CD4-positive, alpha-beta T cell treated with Interleukin-1 beta for 1 hour (primary cell): ENCODE data around the gene IL17RE.
"Not testable (repeated sequence)": the region's sequence is repeated elsewhere in the genome, so short reads cannot be mapped to it uniquely, and the experiment has no call there.

Source experiments
- DNase-seq, 2 donors: peaks; one replicate each; pipeline ENCODE4 v3.0.0-alpha.2; 2020 to 2022

Gene IL17RE

GRCh38 chr3:9937486-9938238 lies 35.0 kb downstream of the IL17RE start:
- no peak for DNase-seq

- DNase-seq: no peak
These were observed 36.3 kb downstream of the IL17RE start for GRCh38 chr3:9938966-9939365.

DNA sequence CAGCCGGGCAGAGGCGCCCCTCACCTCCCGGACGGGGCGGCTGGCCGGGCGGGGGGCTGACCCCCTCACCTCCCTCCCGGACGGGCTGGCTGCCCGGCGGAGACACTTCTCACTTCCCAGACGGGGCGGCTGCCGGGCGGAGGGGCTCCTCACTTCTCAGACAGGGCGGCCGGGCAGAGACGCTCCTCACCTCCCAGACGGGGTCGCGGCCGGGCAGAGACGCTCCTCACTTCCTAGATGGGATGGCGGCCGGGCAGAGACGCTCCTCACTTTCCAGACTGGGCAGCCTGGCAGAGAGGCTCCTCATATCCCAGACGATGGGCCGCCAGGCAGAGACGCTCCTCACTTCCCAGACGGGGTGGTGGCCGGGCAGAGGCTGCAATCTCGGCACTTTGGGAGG lies 37.3 kb downstream of the IL17RE start:
- not testable (repeated sequence) for DNase-seq

DNA sequence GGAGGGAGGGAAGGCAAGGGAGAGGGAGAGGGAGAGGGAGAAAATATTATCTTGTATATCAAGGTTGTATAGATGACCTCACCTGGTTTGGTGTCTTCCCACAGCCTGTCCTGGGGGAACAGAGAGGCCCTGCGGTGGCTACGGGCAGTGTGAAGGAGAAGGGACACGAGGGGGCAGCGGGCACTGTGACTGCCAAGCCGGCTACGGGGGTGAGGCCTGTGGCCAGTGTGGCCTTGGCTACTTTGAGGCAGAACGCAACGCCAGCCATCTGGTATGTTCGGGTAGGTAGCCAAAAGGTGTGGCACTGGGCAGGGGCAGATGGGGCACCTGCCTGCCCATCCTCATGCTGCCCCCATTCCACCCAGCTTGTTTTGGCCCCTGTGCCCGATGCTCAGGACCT lies 38.1 kb downstream of the IL17RE start:
- DNase-seq: no peak

GRCh38 chr3:9942164-9942563 lies 39.5 kb downstream of the IL17RE start:
- DNase-seq: no peak

DNA sequence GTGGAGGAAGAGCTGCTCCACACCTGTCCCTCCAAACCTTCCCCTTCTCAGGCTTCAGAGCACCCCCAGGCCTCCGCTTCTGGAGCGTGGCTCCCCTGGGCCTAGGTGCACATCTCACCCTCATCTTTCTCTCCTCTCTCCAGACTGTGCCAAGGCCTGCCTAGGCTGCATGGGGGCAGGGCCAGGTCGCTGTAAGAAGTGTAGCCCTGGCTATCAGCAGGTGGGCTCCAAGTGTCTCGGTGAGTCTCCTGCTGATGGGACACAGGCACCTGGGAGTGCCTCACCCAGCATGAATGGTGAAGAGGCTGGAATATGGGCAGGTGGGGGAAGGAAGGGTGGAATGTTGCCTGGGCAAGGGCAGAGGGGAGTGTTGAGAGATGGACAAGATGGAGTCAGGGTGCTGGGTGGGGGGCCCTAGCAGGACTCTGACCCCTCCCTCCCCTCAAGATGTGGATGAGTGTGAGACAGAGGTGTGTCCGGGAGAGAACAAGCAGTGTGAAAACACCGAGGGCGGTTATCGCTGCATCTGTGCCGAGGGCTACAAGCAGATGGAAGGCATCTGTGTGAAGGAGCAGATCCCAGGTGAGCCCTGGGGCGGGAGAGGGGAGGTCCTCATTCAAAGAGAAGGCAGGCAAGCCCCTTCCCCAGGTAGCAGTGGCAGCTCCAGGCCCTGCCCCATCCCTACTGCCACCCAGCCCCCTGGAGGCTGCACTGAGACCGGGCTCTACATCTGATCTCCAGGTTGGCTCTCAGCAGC lies 40.5 kb downstream of the IL17RE start:
- DNase-seq: no peak

DNA sequence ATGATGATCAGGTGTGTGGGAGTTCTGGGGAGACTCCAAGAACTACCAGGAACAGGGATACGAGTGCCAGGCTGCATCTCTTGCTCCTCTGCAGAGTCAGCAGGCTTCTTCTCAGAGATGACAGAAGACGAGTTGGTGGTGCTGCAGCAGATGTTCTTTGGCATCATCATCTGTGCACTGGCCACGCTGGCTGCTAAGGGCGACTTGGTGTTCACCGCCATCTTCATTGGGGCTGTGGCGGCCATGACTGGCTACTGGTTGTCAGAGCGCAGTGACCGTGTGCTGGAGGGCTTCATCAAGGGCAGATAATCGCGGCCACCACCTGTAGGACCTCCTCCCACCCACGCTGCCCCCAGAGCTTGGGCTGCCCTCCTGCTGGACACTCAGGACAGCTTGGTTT lies 41.6 kb downstream of the IL17RE start:
- DNase-seq: no peak

- no peak for DNase-seq
These were observed 42.7 kb downstream of the IL17RE start for GRCh38 chr3:9945358-9945757.

DNA sequence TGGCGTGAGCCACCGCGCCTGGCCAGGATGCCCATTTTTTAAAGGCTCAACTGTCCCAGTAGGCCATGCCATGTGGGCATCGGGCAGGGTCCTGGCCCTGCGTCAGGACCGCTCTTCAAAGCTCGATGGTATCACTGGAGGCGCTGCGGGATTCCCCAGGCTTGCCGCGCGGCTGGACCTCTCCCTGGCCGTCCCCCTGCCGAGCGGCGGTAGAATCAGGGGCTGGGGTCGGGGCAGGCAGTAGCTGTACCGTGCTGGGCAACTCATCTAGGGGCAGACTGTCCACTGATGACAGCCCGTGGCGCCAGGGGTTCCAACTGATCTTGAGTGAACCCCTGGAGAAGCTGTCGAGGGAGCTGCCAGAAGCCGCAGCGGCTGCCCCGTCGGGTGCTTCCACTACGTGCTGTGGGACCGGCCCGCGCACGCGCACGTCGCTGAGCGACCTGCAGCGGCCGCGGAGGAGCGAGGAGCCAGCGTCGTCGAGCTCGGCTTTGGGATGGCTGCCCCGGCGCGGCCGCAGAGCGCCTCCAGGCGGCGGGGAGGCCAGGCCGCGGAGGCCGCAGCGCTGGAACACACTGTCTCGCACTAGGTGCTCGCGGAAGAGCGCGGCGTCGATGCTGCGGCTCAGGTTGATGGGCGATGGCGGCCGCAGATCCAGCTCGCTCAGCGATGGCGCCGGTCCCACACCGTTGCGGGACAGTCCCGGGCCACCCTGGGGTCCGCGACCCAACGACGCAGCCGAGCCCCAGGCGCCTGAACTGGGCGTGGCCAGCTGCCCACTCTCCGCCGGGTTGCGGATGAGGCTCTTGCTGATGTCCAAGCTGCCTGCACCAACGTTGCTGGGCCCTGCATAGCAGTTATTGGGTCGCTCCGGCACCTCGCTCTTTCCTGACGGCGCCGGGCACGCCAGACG lies 43.7 kb downstream of the IL17RE start:
- DNase-seq: peak; percentile 86 to 91

DNA sequence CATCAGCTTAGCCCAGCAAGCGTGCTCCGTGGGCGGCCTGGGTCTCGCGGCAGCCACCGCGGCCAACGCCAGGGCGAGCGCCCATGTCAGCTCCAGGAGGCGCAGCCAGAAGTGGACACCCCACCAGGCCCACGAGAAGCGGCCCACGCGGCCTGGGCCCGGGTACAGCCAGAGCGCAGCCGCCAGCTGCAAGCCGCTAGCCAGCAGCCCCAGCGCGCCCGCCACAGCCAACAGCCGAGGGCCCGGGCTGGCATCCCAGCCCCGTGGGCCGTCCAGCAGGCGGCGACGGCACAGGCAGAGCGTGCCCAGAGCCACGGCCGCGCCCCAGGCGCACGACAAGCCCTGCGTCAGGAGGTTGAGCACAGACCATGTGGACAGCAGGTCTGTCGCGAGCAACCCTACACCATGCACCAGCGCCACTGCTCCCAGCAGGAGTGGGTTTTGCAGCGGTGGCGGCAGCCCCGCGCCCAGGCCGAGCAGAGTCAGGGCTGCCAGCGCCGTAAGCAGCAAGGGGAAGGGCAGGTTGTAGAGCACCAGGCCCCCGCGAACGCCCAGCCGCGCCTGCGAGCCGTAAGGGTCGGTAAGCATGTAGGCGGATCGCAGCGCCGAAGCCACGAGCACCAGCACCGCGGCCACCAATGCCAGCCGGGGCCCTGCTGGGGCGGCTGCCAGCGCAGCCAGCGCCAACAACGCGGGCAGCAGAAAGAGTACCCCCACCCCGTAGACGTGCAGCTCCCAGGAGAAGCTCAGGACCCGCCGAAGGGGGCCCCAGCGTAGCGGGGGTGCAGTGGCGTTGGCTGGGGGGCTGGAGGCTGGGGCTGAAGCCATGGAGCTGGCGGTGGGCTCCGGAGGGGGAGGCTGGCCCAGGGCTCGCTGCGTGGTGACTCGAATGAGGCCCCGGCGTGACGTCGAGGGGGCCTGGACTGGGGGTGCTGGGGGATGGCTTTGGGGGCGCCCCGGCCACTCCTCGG lies 44.7 kb downstream of the IL17RE start:
- DNase-seq: no peak

DNA sequence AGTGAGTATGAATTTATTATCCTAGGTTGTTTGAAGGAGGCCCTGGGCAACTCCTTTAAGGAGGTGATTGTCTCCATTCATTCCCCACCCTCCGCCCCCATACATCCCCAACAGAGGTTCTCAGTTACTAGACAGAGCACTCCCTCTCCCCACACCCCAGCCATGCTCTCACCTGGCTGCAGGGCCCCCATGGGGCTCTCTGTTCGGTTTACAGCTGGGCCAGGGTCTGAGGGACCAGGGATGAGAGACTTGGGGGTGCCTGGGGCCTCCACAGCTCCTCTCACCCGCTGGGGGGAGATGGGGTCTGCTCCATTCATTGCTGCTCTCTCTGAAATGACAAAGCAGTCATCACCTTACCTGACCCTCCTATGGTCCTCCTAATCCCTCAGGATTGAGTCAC lies 45.9 kb downstream of the IL17RE start:
- no peak for DNase-seq

DNA sequence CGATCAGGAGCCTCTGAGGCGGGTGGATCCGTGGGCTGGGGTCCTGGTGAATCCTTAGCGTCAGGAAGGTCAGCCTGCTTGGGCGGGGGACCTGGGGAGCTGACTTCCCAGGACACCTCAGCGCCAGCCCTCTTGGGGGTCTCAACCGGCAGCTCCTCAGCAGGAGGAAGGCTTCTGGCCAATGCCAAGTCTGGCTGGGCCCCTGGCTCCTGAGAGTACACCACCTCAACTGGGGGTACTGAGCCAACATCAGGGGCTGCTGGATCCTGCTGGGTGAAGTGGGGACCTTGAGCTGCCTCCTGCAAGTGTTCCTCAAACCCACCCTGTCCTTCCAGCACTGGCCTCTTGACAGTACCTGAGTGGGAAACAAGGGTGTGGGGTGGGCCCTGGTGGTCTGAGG lies 46.5 kb downstream of the IL17RE start:
- no peak for DNase-seq

DNA sequence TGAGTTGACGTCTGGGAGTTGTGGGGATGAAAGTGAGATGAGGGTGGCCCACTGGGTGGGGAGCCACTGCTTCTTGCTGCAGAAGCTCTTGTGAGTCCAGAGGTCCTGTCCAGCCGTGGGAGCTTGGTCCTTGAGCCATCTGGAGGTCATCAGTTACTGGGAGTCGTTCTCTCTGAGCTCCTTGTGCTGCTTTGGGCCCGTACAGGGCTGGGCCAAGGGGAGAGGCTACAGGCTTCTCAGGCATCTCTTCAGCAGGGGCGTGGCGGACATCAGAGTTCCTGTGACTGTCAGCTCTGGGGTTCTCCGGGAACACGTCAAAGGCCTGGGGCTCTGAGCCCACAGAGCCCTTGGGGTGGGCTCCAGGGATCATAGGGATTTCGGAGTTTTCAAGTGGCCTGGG lies 47.0 kb downstream of the IL17RE start:
- DNase-seq: no peak

- DNase-seq: no peak
These were observed 48.5 kb downstream of the IL17RE start for GRCh38 chr3:9951126-9951525.

- no peak for DNase-seq
These were observed 48.9 kb downstream of the IL17RE start for GRCh38 chr3:9951598-9951961.

- peak; percentile 45 to 56 for DNase-seq
These were observed 49.5 kb downstream of the IL17RE start, which contains the start of gene PRRT3 for GRCh38 chr3:9951962-9952805. Gene PRRT3, minus strand, starts transcription at chr3:9952408. Its CDS starts 2,293 bp downstream, at chr3:9950115.

- DNase-seq: no peak
These were observed 52.4 kb downstream of the IL17RE start for GRCh38 chr3:9955067-9955502.

DNA sequence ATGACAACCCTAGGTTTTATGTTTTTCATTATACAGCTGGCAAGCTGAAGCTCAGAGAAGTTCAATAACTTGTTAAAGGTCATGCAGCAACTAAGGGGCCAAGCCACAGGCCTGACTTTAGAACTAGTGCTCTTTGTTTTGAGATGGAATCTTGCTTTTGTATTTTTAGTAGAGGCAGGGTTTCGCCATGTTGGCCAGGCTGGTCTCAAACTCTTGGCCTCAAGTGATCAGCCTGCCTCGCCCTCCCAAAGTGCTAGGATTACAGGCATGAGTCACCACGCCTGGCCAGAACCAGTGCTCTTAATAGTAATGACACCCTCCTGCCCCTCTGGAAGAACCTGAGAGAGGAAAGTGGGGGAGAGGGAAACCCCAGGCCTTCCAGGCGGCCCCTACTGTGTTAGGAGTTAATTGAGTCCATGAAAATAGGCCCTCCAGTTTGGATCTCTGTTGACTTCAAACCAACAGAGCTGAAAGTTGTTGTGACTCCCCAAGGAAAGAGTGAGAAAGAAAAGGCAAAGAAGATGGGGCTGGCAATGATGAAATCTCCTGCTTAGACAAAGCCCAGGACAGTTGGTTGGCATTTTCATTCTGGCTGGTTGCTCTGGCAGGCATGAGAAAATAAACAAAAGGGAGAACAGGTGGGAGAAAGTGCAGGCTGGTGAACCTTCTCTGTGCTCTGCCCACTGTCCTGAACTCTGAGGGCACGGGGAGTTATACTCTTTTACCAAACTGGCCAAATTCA lies 53.1 kb downstream of the IL17RE start:
- DNase-seq: no peak

DNA sequence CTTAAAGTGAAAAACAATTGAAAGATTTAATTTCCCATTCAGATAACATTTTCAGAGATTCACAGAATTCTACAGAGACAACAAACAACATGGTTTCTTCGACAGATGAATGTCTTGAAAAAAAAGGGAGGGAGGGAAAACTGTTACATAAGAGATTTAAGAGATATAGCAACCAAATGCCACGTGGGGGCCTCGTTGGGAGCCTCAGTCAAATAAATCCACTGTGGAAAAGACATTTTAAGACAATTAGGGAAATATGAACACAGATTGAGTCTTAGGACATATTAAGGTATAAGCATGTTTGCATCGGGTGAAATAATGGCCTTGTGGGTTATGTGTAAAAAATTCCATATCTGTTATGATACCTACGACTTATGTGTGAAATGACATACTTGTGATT lies 54.6 kb downstream of the IL17RE start:
- no peak for DNase-seq

GRCh38 chr3:9965200-9965875 lies 62.7 kb downstream of the IL17RE start:
- DNase-seq: no peak
